Heart right ventricle (tissue), 16 donors: ENCODE results near the gene ITGA4. TPM values are rescaled to one million over a fixed set of nuclear protein-coding genes. Genes with fewer than 3 reads are reported as not detected.

ENCODE experiments used
- ATAC-seq, 8 donors: fragments of 200-7000 bp; cut with Tn5 transposase; one replicate each; pipeline ENCODE4 v1.9.1; 2020; ENCODE audit warnings: mild to moderate bottlenecking in 8 of 8, moderate library complexity in 8 of 8, moderate number of reproducible peaks in 1 of 8
- DNase-seq, 2 donors: peaks; one replicate each; pipeline ENCODE4 v3.0.0-alpha.2; 2020
- H3K27ac ChIP-seq, 10 donors: fragments of 200-600 bp; sonication (generic) in 2 of 10; one replicate each; pipeline versions ENCODE4 v1.5.0 to v1.8.0; 2020 to 2022; ENCODE audit warnings: mild to moderate bottlenecking in 3 of 10
- H3K27me3 ChIP-seq, 7 donors: fragments of 200-600 bp; one replicate each; pipeline ENCODE4 v1.8.0; 2021 to 2022; ENCODE audit warnings: mild to moderate bottlenecking in 2 of 7
- H3K36me3 ChIP-seq, 9 donors: fragments of 200-600 bp; sonication (generic) in 1 of 9; one replicate each; pipeline versions ENCODE4 v1.5.0 to v1.8.0; 2020 to 2022; ENCODE audit warnings: mild to moderate bottlenecking in 2 of 9
- H3K4me1 ChIP-seq, 9 donors: fragments of 200-600 bp; sonication (generic) in 1 of 9; one replicate each; pipeline versions ENCODE4 v1.5.0 to v1.8.0; 2020 to 2022; ENCODE audit warnings: mild to moderate bottlenecking in 4 of 9
- H3K4me3 ChIP-seq, 10 donors: fragments of 200-600 bp; sonication (generic) in 2 of 10; one replicate each; pipeline versions ENCODE4 v1.5.0 to v1.8.0; 2020 to 2022; ENCODE audit warnings: mild to moderate bottlenecking in 7 of 10, moderate library complexity in 2 of 10
- H3K9me3 ChIP-seq, 11 donors: fragments of 200-600 bp in 10 of 11; sonication (generic) in 2 of 11; one replicate each; pipeline versions ENCODE4 v1.5.0 to v1.8.0; 2013 to 2022; ENCODE audit warnings: mild to moderate bottlenecking in 2 of 11, control low read depth in 1 of 11, moderate library complexity in 1 of 11
- WGBS, 2 donors: extraction: QIAGEN DNeasy Blood & Tissue Kit; methylation state at CpG; one replicate each; pipeline ENCODE4 v1.1.7; 2013; ENCODE audit warnings: inconsistent platforms in 1 of 2; 5-methylcytosine and 5-hydroxymethylcytosine counted together
- intact Hi-C, 10 donors: fragments of 100-400 bp; cut with DNase I; formaldehyde crosslinking; loops; one replicate each; pipeline versions ENCODE4 v1.11.1 to v1.14.2; 2022
- polyA plus RNA-seq, 2 donors: library from polyadenylated mRNA; stranded (reverse); fragments of 200-250 nt; gene quantifications; one replicate each; pipeline ENCODE4 v1.2.3, GENCODE V29; 2013
- total RNA-seq, 10 donors: library from RNA; stranded (reverse); fragmentation: NEBNext Ultra II Directional in 3 of 10; extraction: Animal tissue kit (Norgen Biotek cat#: 25700) in 3 of 10; gene quantifications; one replicate each; pipeline versions ENCODE4 v1.2.1 to v1.2.4, GENCODE V29; 2021 to 2023
- TF ChIP-seq, protein P1 (sequence below), 9 donors: fragments of 200-600 bp; sonication (generic) in 2 of 9; IDR thresholded peaks; one replicate each; pipeline versions ENCODE4 v1.5.0 to v1.8.0; 2021 to 2022; ENCODE audit warnings: antibody characterized with exemption in 9 of 9, mild to moderate bottlenecking in 5 of 9, moderate library complexity in 1 of 9
- donor health status: Arrhythmogenic right ventricular cardiomyopathy.
- donor health status: ischemic (EF 13 %, LVEDD 7.1; RV severe dilation, severe dysfunction).
- donor health status: healthy with polysubstance abuse.
- donor health status: DM: no; HTN: yes; CAD: no.
- donor health status: DM: no; HTN: no; CAD: no.
- donor health status: ischemic (EF 25% LVEDD 6.9; RV normal size, moderate dysfunction).
- donor health status: ischemic (EF 25% LVEDD 5.7; RV mildly dilated, moderate dysfunction).
- donor health status: healthy.
- donor health status: DM: yes; HTN: yes; CAD: no.
- donor health status: Ischemic cardiomyopathy.
- donor health status: ischemic (EF 35%, LVEDD 5.7; RV mildly dilated, moderate dysfunction).
- donor health status: nonischemic (EF 11% LVEDD 7.7; RV severe dilation, severe dysfunction).
- donor health status: DM: yes; HTN: yes; CAD: no.
- donor health status: PGD.
- donor health status: ischemic (EF 29% LVEDD 5.4; RV normal size, mild dysfunction).
- donor health status: nonischemic (EF 23%, LVEDD 6.1; RV moderate dilation, normal function).

Gene ITGA4
- total and polyA plus RNA-seq, 12 donors: 0.29 to 9.2 (median 1.4) TPM

DNA sequence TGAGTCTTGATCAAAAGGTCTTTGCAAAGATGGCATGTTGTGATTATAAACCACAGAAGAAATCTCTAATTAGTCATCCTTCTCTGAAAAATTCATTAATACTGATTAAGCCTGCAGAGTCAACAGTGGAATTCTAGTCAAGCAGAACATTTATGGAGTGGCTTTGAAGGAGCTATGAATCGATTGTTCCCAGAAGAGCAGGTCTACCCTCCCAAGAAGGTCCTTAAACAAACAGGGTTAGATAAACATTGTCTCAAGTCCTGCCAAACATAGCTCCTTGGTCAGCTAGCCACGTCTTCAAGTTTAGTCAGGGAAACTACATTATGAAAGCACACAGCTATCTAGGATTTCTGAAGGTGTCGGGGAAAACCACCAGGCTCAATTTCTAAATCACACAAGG, 88.9 kb downstream of the ITGA4 start:
- no peak overlapping the region for H3K27ac ChIP-seq
- ATAC-seq: no peak
- TF ChIP-seq, protein P1, sequence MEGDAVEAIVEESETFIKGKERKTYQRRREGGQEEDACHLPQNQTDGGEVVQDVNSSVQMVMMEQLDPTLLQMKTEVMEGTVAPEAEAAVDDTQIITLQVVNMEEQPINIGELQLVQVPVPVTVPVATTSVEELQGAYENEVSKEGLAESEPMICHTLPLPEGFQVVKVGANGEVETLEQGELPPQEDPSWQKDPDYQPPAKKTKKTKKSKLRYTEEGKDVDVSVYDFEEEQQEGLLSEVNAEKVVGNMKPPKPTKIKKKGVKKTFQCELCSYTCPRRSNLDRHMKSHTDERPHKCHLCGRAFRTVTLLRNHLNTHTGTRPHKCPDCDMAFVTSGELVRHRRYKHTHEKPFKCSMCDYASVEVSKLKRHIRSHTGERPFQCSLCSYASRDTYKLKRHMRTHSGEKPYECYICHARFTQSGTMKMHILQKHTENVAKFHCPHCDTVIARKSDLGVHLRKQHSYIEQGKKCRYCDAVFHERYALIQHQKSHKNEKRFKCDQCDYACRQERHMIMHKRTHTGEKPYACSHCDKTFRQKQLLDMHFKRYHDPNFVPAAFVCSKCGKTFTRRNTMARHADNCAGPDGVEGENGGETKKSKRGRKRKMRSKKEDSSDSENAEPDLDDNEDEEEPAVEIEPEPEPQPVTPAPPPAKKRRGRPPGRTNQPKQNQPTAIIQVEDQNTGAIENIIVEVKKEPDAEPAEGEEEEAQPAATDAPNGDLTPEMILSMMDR (IDR thresholded peaks at IDR 0.05): no peak

DNA sequence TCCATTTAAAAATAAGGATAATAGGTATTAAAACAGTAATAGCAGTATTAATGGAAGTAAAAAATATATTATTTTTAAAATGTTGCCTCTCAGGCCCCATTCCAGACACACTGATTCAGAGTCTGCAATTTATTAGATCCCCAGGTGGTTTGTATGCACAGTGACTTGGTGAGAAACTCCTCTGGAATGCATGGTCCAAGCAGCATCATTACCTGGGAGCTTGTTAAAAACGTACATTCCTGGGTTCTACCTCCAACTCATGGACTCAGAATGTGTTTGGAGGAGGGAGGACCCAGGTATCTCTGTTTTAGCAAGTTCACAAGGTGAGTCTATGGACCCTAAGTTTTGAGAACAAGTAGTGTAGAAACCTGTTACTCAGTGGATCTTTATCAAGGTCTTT, 95.6 kb downstream of the ITGA4 start:
- no peak for DNase-seq
- TF ChIP-seq, protein P1 (IDR thresholded peaks at IDR 0.05): no peak
- no peaks in the 10 kb centered on the region for H3K9me3 ChIP-seq
- no peaks in the 10 kb centered on the region for H3K27me3 ChIP-seq
- WGBS, 2 donors: 49 to 56% methylated on average over 1 of the region's 1 CpG
- no peaks in the 10 kb centered on the region for H3K4me1 ChIP-seq
- H3K4me3 ChIP-seq: no peak overlapping the region
- intact Hi-C loops: no loop called here
- H3K27ac ChIP-seq: no peak overlapping the region
- H3K36me3 ChIP-seq: no peaks in the 10 kb centered on the region
- no peak for ATAC-seq

More for the DNA sequence above, 88.9 kb downstream of the ITGA4 start:
- Histone ChIP-seq H3K36me3 (no peaks in the 10 kb centered on the region), H3K4me3 (no peak overlapping the region), H3K27me3 (peaks cover 0 to 6% (median 0%) of the 10 kb centered on the region in 7 donors), H3K9me3 (peaks cover 0 to 4% (median 0%) of the 10 kb centered on the region in 11 donors), H3K4me1 (no peaks in the 10 kb centered on the region)
- DNase-seq: no peak
- intact Hi-C loops: no loop called here
- WGBS, 2 donors: 71% methylated on average over 3 of the region's 3 CpGs

DNA sequence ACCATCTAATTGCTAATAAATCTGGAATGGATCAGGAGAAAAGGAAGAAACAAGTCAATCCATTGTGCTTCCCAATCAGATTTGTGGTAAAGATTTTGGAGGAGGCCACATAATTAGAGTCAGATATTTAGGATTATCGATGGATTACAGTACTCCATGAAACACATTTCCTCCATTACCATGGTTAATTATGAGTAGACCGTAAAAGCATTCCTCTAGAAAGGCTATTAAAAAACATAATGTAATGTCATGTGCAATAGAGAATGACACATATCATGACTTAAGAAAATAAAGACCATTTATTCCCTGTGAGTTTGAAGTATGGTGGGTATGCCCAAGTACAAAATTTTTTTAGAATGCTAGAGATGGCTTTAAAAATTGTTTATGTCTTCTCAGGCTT, 96.1 kb downstream of the ITGA4 start:
- Histone ChIP-seq H3K4me1 (no peaks in the 10 kb centered on the region), H3K9me3 (no peaks in the 10 kb centered on the region), H3K27ac (no peak overlapping the region), H3K27me3 (no peaks in the 10 kb centered on the region), H3K4me3 (no peak overlapping the region), H3K36me3 (no peaks in the 10 kb centered on the region)
- WGBS, 2 donors: 90 to 96% methylated on average over 2 of the region's 2 CpGs
- TF ChIP-seq, protein P1 (IDR thresholded peaks at IDR 0.05): no peak
- ATAC-seq (no peak), DNase-seq (no peak)
- intact Hi-C loops: no loop called here

DNA sequence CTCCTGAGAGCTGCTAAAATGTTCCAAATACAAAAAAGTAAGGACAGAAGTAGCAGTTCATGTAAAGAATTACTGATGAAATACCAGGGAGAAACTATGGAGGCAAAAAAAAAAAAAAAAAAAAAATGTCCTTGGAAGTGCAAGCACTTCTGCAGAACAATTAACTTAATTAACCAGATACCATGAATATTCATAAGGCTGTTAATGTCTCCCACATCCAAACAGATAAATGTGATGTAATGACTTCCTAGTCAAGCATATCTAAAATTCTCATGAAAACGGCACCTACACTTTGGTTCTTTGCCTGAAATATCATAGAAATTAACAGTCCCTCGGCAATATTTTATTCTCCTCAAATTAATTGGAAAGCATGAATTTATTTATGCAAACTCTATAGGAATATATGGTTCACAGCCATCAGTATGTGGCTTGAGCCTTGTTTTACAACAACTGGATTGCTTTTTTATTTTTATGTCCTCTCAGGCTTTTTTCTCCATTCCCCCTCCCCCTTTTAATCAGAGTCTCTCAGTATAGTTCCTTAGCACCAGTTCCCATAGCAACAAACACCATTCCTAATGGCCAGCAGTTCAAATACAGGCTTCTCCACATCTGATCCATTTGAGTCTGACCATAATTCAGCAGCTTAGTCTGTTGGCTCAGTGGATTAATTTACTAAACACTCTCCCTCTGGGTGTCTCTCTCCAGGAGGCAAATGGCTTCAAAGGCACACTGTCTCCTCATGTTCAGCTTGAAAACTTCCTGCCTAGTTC, 97.1 kb downstream of the ITGA4 start:
- DNase-seq (no peak), ATAC-seq (no peak)
- intact Hi-C loops: no loop called here
- Histone ChIP-seq H3K4me3 (no peak overlapping the region), H3K27ac (no peak overlapping the region), H3K36me3 (no peaks in the 10 kb centered on the region), H3K9me3 (no peaks in the 10 kb centered on the region), H3K4me1 (no peaks in the 10 kb centered on the region), H3K27me3 (no peaks in the 10 kb centered on the region)
- 75 to 77% methylated on average over 2 of the region's 2 CpGs for WGBS, 2 donors
- TF ChIP-seq, protein P1 (IDR thresholded peaks at IDR 0.05): no peak
